Stimulated activated naive B cell treated with anti-CD40 and anti-IgM and Interleukin-4, amounts not matched to agents 10 μg/mL and 1 μg/mL and 100 μg/mL, for 72 hours (primary cell): ENCODE data around the gene PGGT1B.
A peak's percentile ranks its signal among the peaks of the same experiment; 100 is the strongest.
"Not testable (repeated sequence)": the region's sequence is repeated elsewhere in the genome, so short reads cannot be mapped to it uniquely, and the experiment has no call there.

ENCODE experiments used
- ATAC-seq, 2 donors: fragments of 150-1000 bp; cut with Tn5 transposase; replicated peaks; 2 replicates each; pipeline ENCODE4 v1.10.0; 2021; ENCODE audit warnings: moderate library complexity in 1 of 2
- DNase-seq: peaks from one replicate; pipeline ENCODE4 v3.0.0; 2021
- H3K27ac Mint-ChIP-seq: one replicate; pipeline ENCODE4 v1.8.0; 2022; ENCODE audit warnings: mild to moderate bottlenecking, mixed read lengths
- H3K27me3 Mint-ChIP-seq, 2 donors: one replicate each; pipeline ENCODE4 v1.8.0; 2022; ENCODE audit warnings: mixed read lengths in 2 of 2
- H3K36me3 Mint-ChIP-seq, 2 donors: one replicate each; pipeline ENCODE4 v1.8.0; 2022; ENCODE audit warnings: mixed read lengths in 2 of 2, mild to moderate bottlenecking in 1 of 2
- H3K4me1 Mint-ChIP-seq, 2 donors: one replicate each; pipeline ENCODE4 v1.8.0; 2022; ENCODE audit warnings: mixed read lengths in 2 of 2, mild to moderate bottlenecking in 1 of 2
- H3K4me3 Mint-ChIP-seq, 2 donors: one replicate each; pipeline ENCODE4 v1.8.0; 2022; ENCODE audit warnings: mild to moderate bottlenecking in 2 of 2, mixed read lengths in 2 of 2, moderate library complexity in 1 of 2
- H3K9me3 Mint-ChIP-seq, 2 donors: one replicate each; pipeline ENCODE4 v1.8.0; 2022; ENCODE audit warnings: mixed read lengths in 2 of 2, mild to moderate bottlenecking in 1 of 2

PGGT1B gene

GRCh38 chr5:115272297-115272958 is 9.8 kb upstream of the PGGT1B start:
- Mint-ChIP-seq H3K27me3 (no peaks in the 10 kb centered on the region), H3K27ac (peak overlapping the region; percentile 14), H3K36me3 (peaks cover 4 to 8% of the 10 kb centered on the region in 2 donors), H3K4me1 (peaks cover 18 to 47% of the 10 kb centered on the region in 2 donors), H3K9me3 (peaks cover 0 to 2% of the 10 kb centered on the region in 2 donors), H3K4me3 (no peak overlapping the region)
- ATAC-seq (no peak), DNase-seq (no peak)

- Mint-ChIP-seq H3K4me3 (peak overlapping the region; percentile 46 to 71), H3K36me3 (peaks cover 3 to 8% of the 10 kb centered on the region in 2 donors)
- peak; percentile 46 to 68 for ATAC-seq
These were observed 8.8 kb upstream of the PGGT1B start for GRCh38 chr5:115271295-115272050.

GRCh38 chr5:115267617-115268016 is 4.9 kb upstream of the PGGT1B start:
- H3K27ac Mint-ChIP-seq = no peak overlapping the region
- ATAC-seq (no peak), DNase-seq (no peak)
- no peaks in the 10 kb centered on the region for H3K9me3 Mint-ChIP-seq
- H3K4me1 Mint-ChIP-seq = peaks cover 7 to 26% of the 10 kb centered on the region in 2 donors
- H3K27me3 Mint-ChIP-seq = no peaks in the 10 kb centered on the region
- peaks cover 0 to 8% of the 10 kb centered on the region in 2 donors for H3K36me3 Mint-ChIP-seq
- H3K4me3 Mint-ChIP-seq = no peak overlapping the region

More at GRCh38 chr5:115271295-115272050, 8.8 kb upstream of the PGGT1B start:
- no peaks in the 10 kb centered on the region for H3K27me3 Mint-ChIP-seq
- peak overlapping the region; percentile 87 for H3K27ac Mint-ChIP-seq
- H3K4me1 Mint-ChIP-seq = peaks cover 18 to 47% of the 10 kb centered on the region in 2 donors
- peaks cover 0 to 2% of the 10 kb centered on the region in 2 donors for H3K9me3 Mint-ChIP-seq
- DNase-seq = no peak

GRCh38 chr5:115265220-115265619 is 2.5 kb upstream of the PGGT1B start:
- Mint-ChIP-seq H3K36me3 (peaks cover 1 to 5% of the 10 kb centered on the region in 2 donors), H3K27ac (no peak overlapping the region), H3K4me1 (peaks cover 4 to 17% of the 10 kb centered on the region in 2 donors), H3K27me3 (no peaks in the 10 kb centered on the region), H3K4me3 (no peak overlapping the region), H3K9me3 (no peaks in the 10 kb centered on the region)
- DNase-seq (no peak), ATAC-seq (no peak)

- Mint-ChIP-seq H3K4me1 (peaks cover 4 to 18% of the 10 kb centered on the region in 2 donors), H3K36me3 (peaks cover 1 to 5% of the 10 kb centered on the region in 2 donors), H3K4me3 (no peak overlapping the region), H3K9me3 (no peaks in the 10 kb centered on the region), H3K27ac (no peak overlapping the region), H3K27me3 (no peaks in the 10 kb centered on the region)
- ATAC-seq = no peak
- DNase-seq = no peak
These were observed 2.1 kb upstream of the PGGT1B start for GRCh38 chr5:115264786-115265185.

GRCh38 chr5:115263078-115263380 is 352 bp upstream of the PGGT1B start:
- Mint-ChIP-seq H3K36me3 (peaks cover 4 to 14% of the 10 kb centered on the region in 2 donors), H3K9me3 (no peaks in the 10 kb centered on the region), H3K4me3 (peak overlapping the region; percentile 86 to 98), H3K27ac (peak overlapping the region; percentile 99), H3K27me3 (no peaks in the 10 kb centered on the region), H3K4me1 (peaks cover 11 to 34% of the 10 kb centered on the region in 2 donors)
- ATAC-seq (no peak), DNase-seq (no peak)

GRCh38 chr5:115262011-115262320 is 711 bp downstream of the PGGT1B start:
- peaks cover 14 to 38% of the 10 kb centered on the region in 2 donors for H3K4me1 Mint-ChIP-seq
- H3K27ac Mint-ChIP-seq = peak overlapping the region; percentile 99
- no peak for DNase-seq
- no peaks in the 10 kb centered on the region for H3K9me3 Mint-ChIP-seq
- H3K27me3 Mint-ChIP-seq = no peaks in the 10 kb centered on the region
- peak; percentile 48 to 53 for ATAC-seq
- H3K4me3 Mint-ChIP-seq = peak overlapping the region; percentile 86 to 98
- H3K36me3 Mint-ChIP-seq = peaks cover 4 to 17% of the 10 kb centered on the region in 2 donors

- DNase-seq = no peak
- Mint-ChIP-seq H3K9me3 (no peaks in the 10 kb centered on the region), H3K4me3 (no peak overlapping the region), H3K27ac (no peak overlapping the region), H3K4me1 (peaks cover 16 to 53% of the 10 kb centered on the region in 2 donors), H3K36me3 (peaks cover 7 to 19% of the 10 kb centered on the region in 2 donors), H3K27me3 (no peaks in the 10 kb centered on the region)
- ATAC-seq = no peak
These were observed 2.4 kb downstream of the PGGT1B start for GRCh38 chr5:115260248-115260647.

GRCh38 chr5:115257981-115258380 is 4.7 kb downstream of the PGGT1B start:
- Mint-ChIP-seq H3K9me3 (no peaks in the 10 kb centered on the region), H3K36me3 (peaks cover 8 to 21% of the 10 kb centered on the region in 2 donors), H3K4me3 (no peak overlapping the region), H3K27ac (no peak overlapping the region), H3K27me3 (no peaks in the 10 kb centered on the region), H3K4me1 (peaks cover 18 to 62% of the 10 kb centered on the region in 2 donors)
- no peak for ATAC-seq
- no peak for DNase-seq

GRCh38 chr5:115249379-115249778 is 13.3 kb downstream of the PGGT1B start:
- not testable (repeated sequence) for DNase-seq, ATAC-seq, H3K27me3 Mint-ChIP-seq, H3K9me3 Mint-ChIP-seq, H3K4me3 Mint-ChIP-seq
- Mint-ChIP-seq H3K4me1 (peaks cover 7 to 27% of the 10 kb centered on the region in 2 donors), H3K36me3 (peaks cover 10 to 20% of the 10 kb centered on the region in 2 donors), H3K27ac (peak overlapping the region; percentile 15)

GRCh38 chr5:115246361-115246991 is 16.2 kb downstream of the PGGT1B start:
- no peak for DNase-seq

GRCh38 chr5:115243412-115243811 is 19.3 kb downstream of the PGGT1B start:
- DNase-seq = no peak
- Mint-ChIP-seq H3K4me3 (no peak overlapping the region), H3K27ac (no peak overlapping the region), H3K9me3 (no peaks in the 10 kb centered on the region), H3K36me3 (peaks cover 6 to 19% of the 10 kb centered on the region in 2 donors), H3K27me3 (no peaks in the 10 kb centered on the region), H3K4me1 (peaks cover 9 to 22% of the 10 kb centered on the region in 2 donors)
- peak; percentile 73 to 84 for ATAC-seq

More at GRCh38 chr5:115246361-115246991, 16.2 kb downstream of the PGGT1B start:
- peaks cover 14 to 35% of the 10 kb centered on the region in 2 donors for H3K4me1 Mint-ChIP-seq
- H3K9me3 Mint-ChIP-seq = peaks cover 0 to 4% of the 10 kb centered on the region in 2 donors
- no peak overlapping the region for H3K27ac Mint-ChIP-seq
- no peaks in the 10 kb centered on the region for H3K27me3 Mint-ChIP-seq
- no peak overlapping the region for H3K4me3 Mint-ChIP-seq
- peak; percentile 57 to 73 for ATAC-seq
- peaks cover 9 to 20% of the 10 kb centered on the region in 2 donors for H3K36me3 Mint-ChIP-seq

GRCh38 chr5:115241881-115242642 is 20.6 kb downstream of the PGGT1B start:
- peak; percentile 36 to 64 for ATAC-seq
- no peaks in the 10 kb centered on the region for H3K9me3 Mint-ChIP-seq
- H3K4me1 Mint-ChIP-seq = peaks cover 9 to 22% of the 10 kb centered on the region in 2 donors
- H3K36me3 Mint-ChIP-seq = peaks cover 9 to 22% of the 10 kb centered on the region in 2 donors
- H3K27me3 Mint-ChIP-seq = no peaks in the 10 kb centered on the region
- H3K4me3 Mint-ChIP-seq = no peak overlapping the region
- DNase-seq = no peak
- H3K27ac Mint-ChIP-seq = no peak overlapping the region

- H3K27ac Mint-ChIP-seq = no peak overlapping the region
- H3K9me3 Mint-ChIP-seq = no peaks in the 10 kb centered on the region
- H3K4me1 Mint-ChIP-seq = peaks cover 1 to 2% of the 10 kb centered on the region in 2 donors
- peaks cover 15 to 36% of the 10 kb centered on the region in 2 donors for H3K36me3 Mint-ChIP-seq
- H3K27me3 Mint-ChIP-seq = no peaks in the 10 kb centered on the region
- H3K4me3 Mint-ChIP-seq = no peak overlapping the region
- ATAC-seq = no peak
- no peak for DNase-seq
These were observed 25.6 kb downstream of the PGGT1B start for GRCh38 chr5:115237066-115237465.
